ENCODE results near the gene SRRM4.

Gene SRRM4

DNA sequence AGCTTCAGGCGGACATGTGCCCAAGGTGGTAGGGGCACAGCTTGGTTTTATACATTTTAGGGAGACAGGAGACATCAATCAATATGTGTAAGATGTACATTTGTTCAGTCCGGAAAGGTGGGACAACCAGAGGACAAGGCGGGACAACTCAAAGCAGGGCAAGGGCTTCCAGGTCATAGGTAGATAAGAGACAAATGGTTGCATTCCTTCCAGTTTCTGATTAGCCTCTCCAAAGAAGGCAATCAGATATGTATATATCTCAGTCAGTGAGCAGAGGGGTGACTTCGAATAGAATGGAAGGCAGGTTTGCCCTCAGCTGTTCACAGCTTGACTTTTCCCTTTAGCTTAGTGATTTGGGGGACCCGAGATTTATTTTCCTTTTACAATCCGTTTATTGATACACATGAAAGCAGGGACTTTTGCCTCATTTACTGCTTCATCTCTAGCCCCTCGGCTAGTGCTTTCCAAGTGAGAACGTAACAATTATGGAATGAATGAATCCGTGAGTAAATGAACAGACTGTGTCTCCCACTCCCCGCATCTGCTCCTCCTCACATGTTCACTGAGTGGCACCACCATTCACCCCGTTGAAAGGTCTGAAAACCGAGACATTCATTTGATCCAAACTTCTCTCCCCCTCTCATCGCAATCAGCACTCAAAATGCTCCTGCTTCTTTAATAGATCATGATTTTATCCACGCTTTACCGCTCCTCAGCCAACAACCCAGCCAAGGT is 190.5 kb downstream of the SRRM4 start:
- no peak for DNase-seq

DNA sequence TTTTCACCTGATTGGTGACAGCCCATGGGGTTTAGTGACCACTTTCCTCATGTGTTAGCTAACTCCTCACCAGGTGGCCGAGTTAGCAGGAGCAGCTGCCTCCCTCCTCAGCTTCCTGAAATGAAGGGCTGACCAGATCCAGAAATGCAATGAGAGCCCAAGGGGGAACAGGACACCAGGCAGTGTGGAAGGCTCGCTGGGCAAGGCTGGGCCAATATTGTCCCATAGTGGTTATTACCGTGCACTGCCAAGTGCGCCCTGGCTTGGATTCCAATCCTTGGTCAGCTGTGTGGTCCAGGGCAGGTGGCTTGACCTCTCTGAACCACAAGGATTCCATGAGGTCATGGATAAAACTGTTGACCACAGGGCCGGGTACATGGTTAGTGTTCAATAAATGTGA is 193.7 kb downstream of the SRRM4 start:
- DNase-seq = no peak

DNA sequence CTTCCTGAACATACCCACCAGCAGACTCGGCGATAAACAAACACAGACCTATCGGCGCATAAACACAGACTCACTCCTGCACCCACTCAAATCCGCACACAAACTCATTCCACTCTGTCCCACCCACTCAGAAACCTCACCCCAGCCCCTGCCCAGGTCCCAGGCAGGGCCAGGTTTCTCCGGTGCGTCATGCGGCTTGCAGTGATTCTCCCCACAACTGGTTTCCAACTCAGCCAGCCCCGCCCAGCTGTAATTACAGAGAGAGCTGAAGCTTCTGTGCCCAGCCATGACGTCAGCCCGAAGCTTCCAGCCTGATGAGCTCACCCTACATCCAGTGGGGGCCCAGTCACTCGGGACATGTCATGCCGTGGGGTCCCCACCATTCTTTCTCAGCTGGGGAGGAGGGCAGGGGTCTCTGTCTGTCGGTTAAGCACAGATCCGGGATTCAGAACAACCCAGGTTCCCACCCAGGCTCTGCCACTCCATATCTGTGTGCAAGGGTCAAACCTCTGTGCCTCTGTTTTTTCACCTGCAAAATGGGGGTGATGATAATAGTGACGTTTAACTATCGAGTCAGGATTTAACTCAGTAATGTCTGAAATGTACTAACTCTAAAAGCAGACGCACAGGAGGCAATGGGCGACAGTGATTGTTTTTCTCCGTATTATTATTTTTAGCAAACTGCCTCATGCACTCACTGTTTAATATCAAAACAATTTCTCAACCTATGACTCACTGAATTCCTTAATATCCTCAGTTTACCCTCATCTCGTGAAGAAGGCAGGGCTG is 195.1 kb downstream of the SRRM4 start:
- DNase-seq = no peak

DNA sequence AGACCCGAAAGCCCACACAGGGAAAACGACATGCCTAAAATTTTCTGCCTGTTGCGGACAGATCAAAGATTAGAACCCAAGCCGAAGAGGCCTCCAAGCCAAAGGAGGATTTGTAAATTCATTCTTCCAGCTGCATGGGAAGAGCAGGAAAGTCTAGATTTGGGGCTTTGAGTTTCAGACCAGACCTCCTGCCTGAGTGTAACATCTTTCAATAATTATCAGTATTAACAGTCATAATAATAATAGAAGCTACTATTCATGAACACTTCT is 195.7 kb downstream of the SRRM4 start:
- DNase-seq = no peak

DNA sequence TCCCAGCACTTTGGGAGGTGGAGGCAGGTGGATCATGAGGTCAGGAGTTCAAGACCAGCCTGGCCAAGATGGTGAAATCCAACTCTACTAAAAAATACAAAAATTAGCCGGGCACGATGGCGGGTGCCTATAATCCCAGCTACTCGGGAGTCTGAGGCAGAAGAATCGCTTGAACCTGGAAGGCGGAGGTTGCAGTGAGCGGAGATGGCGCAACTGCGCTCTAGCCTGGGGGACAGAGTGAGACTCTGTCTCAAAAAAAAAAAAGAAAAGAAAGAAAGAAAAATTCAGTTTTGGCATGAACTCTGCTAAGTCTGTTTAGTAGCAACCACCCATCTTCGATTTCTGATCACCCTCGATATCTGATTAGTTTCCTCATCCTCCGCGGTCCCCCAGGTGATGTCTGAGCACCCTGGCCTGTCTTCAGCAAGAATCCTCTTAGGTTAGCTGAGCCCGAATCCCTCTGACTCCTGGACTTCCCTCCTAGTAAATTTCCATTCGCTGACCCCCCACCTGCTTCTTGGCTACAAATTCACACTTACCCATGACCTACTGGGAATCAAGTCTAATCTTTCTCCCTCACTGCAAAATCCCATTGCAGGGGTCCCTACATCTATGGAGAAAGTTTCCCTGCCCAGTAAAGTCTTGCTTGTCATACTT is 196.5 kb downstream of the SRRM4 start:
- DNase-seq = no peak

DNA sequence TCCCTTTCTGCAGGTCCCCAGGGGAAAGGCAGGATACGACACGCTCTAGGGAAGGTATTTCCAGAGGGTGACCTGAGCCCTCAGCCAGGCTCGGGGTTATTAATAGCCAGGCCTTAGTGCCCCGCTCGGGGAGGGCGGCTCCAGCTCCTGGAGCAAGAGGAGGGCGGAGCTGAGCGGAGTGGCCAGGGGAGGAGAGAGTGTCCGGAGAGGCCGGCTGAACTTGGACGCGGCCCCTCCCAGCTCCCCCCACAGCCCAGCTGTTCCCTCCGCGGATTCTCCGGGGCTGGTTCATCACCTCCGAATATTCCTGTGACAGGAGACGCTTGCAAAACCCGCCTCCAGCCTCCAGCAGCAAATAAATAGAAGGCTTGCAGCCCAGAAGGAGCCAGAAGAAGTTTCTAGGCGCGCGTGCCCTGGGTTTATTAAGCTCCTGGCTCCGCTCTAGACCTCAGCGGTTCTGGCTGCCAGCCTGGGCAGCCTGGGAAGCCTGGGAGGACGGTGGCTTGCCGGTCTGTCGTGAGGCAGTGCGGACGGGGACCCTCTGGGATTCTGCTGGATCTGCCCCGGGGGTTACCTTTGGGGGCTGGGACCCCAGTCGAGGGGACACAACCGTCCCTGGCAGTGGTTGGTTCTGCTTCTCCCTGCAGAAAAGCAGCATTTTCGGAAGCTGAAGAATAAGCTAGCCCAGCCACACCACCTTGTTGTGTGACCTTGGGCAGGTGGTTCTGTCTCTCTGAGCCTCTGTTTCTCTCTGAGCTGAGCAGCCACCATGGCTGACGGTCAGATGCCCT is 197.4 kb downstream of the SRRM4 start, which contains the start of gene HSPB8:
Gene HSPB8, plus strand, starts transcription at position 388 of the 791 bp plus-strand sequence. Its CDS starts 382 bp downstream, at position 770.
- no peak for DNase-seq

DNA sequence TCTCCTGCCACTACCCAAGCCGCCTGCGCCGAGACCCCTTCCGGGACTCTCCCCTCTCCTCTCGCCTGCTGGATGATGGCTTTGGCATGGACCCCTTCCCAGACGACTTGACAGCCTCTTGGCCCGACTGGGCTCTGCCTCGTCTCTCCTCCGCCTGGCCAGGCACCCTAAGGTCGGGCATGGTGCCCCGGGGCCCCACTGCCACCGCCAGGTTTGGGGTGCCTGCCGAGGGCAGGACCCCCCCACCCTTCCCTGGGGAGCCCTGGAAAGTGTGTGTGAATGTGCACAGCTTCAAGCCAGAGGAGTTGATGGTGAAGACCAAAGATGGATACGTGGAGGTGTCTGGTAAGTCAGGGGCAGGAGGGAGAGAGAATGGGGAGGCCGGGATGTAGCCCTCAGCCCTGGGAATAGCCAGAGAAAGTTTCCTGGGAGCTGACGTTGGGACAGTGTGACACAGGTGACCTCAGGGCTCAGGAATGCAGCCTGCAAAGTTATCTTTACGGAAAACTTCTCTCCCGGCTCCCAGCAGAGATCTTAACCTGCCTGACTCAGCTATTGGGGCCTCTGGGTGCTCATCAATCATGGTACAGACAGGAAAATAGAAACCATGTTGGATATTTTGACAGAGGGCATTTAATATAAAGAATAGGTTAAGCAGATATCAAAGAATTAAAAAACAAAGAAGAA is 198.1 kb downstream of the SRRM4 start:
- DNase-seq = no peak

DNA sequence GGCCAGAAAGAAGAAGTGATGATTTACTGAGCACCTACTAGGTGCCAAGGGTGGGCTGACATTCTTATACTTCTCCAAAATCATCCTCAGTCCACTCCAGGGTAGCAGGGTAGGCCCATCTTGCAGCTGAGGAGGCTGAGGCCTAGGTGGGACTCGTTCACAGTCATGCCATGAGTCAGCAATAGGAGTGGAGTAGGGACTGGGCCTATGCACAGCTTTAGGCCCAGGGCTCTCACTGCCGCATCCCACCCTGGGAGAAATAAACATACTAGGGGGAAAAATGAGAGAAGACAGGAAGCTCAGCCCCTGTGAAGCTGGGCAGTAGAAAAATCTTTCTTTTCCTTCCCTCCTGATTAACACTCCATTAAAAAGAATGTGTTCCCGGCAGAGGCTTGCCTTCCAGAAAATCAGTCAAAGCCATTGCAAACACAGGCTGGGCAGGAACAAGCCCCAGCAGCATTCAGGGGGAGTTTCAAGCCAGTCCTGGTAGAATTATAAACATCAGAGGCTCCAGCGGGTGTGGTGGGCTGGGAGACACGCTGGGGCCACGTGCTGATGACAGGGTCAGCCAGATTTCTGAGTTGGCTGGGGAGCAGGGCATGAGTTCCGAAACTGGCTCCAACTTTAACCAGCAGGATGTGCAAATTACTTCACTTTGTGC is 199.2 kb downstream of the SRRM4 start:
- no peak for DNase-seq

DNA sequence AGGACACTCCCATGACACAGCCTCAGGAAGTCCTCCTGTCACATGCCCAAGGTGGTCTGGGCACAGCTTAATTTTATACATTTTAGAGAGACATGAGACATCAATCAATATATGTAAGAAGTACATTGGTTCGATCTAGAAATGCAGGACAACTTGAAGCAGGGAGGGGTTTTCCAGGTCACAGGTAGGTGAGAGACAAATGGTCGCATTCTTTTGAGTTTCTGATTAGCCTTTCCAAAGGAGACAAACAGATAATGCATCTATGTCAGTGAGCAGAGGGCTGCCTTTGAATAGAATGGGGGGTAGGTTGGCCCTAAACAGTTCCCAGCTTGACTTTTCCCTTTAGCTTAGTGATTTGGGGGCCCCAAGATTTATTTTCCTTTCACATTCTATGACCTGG is 199.9 kb downstream of the SRRM4 start:
- DNase-seq = no peak

DNA sequence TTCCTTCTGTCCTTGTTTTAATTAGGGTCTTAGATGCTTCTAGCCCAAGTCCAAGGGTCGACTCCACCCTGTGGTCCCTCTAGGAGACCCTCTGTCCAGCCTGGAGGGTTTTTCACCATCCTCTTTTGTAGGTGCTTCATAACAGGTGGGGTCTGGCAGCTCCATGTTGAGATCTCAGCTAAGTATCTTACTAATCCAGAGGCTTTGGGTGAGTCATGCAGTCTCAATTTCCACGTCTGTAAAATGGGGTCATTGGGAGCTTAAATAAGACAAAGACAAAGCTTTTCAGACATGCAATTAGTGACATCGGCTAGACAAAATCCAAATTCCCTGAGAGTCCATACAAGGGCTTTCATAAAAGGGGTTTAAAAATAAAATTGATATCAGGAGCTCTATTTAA is 200.6 kb downstream of the SRRM4 start:
- no peak for DNase-seq

DNA sequence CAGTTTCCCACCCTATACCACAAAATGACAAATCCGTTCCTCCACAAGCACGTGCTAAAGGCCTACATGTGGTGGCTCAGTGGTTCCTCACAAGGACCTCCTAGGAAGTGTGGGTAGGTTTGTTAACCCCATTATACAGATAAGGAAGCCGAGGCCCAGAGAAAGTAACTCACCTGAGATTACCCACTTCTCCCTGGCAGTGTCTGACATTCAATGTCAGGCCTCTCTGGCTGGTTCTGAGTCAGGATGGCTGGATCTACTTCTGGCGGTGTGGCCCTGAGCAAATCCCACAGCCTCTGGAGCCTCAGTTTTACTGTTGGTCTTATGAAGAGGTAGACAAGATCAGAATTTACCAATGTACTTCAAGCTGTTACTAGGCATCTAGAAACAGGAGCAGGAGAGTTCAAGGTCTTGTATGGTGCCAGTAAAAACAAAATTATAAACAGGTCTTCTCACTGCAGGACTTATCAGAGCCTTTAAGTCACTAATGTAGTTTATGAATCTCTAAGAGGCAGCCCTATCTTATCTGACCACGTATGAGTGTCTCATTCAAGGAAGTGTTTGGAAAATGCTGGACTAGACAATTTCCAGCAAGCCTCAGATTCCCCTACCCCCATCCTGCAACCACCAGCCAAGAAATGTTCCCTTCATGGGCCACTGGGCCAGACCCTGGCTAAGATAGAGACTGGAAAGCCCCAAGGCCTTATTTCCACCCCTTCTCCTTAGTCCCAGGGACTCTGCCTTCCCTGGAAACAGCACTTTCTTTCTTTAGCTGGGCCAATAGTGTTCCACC is 201.6 kb downstream of the SRRM4 start:
- DNase-seq = no peak

DNA sequence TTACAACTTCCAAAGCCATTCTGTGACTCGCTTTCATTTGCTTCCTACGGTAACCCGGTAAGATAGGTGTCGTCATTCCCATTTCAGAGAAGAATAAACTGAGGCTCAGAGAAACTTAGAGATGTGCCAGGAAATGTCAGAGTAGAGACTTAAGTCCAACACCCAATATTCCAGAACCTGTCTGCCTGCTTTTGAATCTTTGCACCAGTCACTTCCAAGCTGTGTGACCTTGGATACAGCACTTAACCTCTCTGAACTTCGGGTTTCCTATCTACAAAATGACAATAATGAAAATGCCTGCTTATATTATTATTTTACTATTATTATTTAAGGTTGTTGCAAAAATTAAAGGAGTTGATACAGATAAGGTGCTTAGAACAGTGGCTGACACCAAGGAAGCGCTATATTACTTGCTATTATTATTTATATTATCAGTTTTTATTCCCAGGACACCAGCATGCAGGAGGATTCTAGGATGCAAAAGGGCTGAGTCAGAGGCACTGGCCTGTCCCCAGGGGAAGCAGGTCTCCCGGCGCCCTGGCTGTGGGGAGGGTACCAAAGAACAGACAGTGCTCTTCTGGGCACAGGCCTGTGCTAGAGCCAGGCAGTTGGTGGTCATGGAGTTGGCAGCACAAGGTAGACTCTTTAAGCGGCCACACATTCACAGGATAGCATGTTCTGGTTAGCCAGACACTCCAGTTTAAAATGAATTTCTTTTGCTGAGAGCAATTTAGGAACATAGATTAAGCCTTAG is 202.8 kb downstream of the SRRM4 start:
- DNase-seq = no peak

DNA sequence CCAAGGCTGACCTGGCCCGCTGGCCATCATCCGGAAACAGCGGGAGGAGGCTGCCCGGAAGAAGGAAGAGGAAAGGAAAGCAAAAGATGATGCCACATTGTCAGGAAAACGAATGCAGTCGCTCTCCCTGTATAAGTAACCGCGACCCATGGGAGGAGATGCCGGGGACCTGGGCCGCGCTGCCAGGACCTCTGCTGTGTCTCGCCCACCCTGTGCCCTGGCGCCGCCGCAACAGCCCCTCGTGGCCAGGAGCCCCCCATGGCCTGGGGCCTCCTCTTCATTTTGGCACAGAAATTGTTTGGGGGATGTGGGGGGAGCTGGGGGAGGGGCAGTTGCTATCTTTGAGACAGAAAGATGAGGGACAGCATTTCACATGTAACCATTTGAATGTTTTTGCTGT is 213.9 kb downstream of the SRRM4 start:
- no peak for DNase-seq

DNA sequence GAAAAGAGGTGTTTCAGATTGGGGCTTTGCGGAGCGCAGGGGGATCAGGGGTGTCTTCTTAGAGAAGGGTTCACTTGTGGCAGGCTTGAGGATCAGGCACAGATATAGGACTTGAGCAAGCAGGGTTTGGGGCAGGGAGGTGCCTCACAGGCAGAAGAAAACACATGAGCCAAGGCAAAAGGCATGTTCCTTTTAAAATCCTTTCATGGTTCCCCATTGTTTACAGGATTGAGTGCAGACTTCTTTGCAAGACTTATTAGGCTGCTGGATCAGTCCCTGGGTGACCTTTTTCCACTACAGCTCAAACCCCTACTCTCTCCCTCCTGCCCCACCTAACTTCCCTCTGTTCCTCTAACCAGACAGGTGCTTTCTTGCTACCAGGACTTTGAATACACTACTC is 217.1 kb downstream of the SRRM4 start:
- no peak for DNase-seq

DNA sequence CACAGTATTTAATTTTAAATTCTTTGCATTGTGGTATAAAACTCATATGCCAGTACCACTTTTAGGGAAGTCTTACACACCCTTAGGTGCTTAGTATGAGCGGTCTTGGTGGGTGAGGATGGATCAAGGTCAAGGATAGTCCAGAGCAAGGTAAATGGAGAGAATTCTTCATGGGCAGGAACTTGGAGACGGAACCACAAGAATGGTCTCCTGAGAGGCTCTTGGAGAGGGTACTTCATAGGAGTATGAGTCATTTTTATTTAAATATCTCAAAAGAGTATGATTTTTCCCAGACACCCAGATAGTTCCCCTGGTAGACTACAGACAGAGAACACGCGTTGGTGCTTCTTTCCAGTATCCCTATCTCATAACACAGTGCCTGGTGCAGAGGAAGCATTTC is 219.3 kb downstream of the SRRM4 start:
- DNase-seq = no peak

DNA sequence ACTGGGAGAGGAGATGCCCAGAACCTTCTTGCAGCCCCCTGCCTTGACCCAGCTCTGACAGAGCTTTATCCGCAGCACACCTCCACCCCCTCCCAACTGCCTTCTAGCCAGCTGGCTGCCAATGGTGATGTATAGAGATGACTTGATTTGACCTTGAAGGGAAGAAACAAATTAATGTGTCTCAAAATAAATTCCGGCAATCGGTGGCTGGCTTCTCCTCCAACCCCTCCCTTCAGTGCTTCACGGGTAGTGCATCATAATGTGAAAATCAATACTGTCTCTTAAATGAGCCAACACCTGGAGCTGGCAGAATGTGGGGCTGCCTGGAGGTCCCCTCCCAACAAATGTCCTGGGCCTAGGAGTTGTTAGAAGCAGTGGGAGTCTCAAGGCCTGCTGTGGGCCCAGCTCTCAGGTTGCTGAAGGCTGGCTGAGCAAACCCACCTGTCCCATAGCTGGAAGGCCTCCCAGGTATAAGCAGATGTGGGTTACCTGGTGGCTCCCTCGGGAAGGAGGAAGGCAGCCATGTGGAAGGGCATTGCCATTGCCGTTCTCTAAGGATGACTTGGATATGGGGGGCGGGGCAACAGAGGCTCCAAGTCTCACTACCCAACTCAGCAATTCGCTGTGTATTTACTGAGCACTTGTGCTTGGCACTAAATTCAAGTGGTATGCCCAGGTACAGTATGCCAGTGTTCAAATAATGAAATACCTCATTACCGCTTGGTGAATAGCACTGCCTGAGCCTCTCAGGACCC is 220.6 kb downstream of the SRRM4 start:
- no peak for DNase-seq

DNA sequence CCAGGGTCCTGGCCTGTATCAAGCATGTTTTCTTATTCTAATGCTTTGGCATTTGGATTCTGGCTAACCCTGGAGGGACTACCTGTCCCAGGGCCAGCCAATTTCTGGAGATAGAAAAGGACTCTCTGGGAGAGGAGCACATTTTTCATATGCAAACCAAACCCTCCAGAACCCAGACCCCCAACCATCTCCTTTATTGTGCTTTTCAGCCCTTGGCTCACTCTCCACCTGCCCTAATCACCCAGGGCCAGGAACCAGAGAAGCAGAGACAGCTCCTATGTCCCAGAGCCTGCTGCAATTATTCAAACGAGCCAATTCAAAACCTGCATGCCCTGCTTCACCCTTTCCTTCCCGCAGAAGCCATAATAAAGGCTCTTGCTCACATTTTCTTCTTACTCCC is 221.2 kb downstream of the SRRM4 start:
- DNase-seq = no peak

DNA sequence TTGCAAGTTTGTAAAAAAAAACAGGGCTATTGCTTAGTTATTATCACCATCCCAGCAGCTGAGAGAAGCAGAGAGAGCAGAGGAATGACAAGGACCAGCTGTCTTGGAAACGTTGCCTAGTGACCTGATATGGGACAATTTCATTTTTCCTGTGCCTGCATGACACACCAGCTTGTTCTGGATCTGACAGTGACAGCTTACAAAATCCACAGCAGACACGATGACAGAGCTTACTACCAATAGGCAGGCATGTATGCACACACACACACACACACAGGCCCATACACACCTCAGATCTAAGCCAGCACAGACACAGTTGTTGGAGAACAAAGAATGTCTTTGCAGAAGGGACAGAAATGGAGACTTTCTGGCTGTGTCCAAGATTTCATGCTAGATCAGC is 222.8 kb downstream of the SRRM4 start:
- no peak for DNase-seq

DNA sequence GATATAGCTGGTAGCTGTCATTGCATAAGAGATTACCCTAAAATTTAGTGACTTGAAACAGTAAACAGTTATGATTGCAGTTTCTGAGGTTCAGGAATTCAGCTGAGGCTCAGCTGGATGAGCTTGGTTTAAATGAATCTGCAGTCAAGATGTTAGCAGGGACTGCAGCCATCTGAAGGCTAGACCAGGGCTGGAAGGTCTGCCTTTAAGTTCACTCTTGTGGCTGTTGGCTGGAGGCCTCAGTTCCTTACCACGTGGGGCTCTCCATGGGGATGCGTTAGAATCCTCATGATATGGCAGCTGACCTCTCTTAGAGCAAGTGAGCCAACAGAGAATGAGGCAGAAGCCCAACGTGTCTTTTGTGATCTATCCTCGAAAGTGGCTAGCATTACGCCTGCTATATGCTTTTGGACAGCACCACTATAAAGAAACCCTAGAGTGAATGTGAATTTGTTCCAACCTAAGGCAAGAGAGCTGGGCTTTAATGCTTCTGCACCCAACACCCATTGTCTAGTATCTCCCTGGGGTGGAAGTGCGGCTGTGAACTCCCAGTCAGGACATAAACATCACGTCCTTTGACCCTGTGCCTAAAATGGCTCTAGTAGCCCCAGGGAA is 223.4 kb downstream of the SRRM4 start:
- no peak for DNase-seq

All from stimulated activated CD4-positive, alpha-beta T cell treated with anti-CD3 and anti-CD28 coated beads, Interleukin-2, amount 100 ng/mL, for 48 hours (primary cell).